Fibroblast of skin of abdomen (primary cell): ENCODE measurements around the gene SLC7A6OS.

Experiments used
- DNase-seq: peaks from one replicate; pipeline ENCODE4 v3.0.0-alpha.2; 2013

The SLC7A6OS gene

DNA sequence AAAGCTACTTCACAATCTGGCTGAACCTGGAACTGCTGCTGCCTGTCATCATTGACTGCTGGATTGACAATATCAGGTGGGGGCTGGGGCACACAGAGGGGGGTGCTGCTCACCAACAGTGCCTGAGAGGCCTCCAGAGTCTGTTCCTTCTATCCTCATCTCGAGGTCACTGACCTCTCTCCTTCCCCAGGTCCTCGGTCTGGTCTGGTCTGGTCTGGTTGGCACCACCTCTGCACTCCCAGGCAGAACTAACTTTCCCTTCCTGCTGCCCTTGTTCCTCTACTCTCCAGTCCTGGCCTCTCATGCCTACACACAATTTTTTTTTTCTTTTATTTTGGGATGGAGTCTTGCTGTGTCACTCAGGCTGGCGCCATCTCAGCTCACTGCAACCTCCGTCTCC, 61.4 kb downstream of the SLC7A6OS start:
- no peak for DNase-seq
